ENCODE data around the gene SF3B5. TPM values are rescaled to one million over a fixed set of nuclear protein-coding genes. Genes with fewer than 3 reads are reported as not detected.
A peak's percentile ranks its signal among the peaks of the same experiment; 100 is the strongest.

Gene SF3B5
- total RNA-seq (10 to 100 TPM; 45.2 to 97.2 (median 68.7) TPM), polyA plus RNA-seq (100 to 1,000 TPM in 1 of 2 donors, 10 to 100 TPM in 1; 89.3 to 138 TPM)

DNA sequence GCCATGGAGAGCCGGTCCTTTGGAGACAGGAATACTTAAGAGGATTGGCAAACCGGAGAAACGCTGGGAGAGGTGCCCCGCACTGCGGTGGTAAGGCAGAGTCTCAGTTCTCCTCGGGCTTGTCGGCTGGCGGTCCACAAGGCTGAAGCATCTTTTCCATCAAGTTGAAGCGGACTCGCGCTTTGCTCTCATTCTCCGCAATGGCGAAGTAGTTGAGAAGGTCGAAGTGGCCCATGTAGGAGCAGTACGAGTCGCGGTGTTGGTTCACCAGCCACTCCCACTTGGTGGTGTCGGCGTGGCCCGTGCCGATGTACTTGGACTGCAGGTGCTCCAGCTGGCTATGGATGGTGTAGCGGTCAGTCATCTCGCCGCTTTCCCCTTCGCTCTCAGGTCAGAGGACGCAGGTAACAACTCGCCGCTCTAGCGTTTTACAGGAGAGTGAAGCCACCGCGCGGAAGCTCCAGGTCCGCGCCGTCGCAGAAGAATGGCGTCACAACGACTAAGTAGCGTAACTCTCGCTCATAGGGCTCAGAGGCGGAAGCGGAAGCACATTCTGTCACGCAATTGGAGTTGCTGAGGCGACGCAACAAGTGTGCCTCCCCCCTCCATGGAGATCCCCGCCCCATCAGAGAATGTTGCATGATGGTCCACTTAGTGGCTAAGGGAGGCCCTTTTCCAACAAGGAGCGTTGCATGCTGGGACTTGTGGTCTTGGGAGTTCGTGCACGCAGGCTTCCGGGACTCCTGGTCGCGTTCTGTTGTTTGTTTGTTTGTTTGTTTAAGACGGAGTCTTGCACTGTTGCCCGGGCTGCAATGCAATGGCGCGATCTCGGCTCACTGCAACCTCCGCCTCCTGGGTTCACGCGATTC, at the start of gene SF3B5:
Gene SF3B5 (minus strand): TSS at position 440 of the 869 bp plus-strand sequence. CDS start 76 bp downstream, at position 364.
- FAIRE-seq (peak; percentile 87), DNase-seq (peak; percentile 95 to 99 (median 98)), ATAC-seq (peak; percentile 97 to 99 (median 98))
- peak within 1 kb of the TSS; percentile 64 to 84 (median 70) for H3K4me3 ChIP-seq
- no peaks in the 10 kb centered on the region for H3K9me3 ChIP-seq
- H3K27ac ChIP-seq: peak within 1 kb of the TSS; percentile 75 to 90 (median 84)
- 0 to 1% methylated on average over 60 of the region's 60 CpGs for whole genome bisulfite sequencing, 2 donors
- H3K27me3 ChIP-seq: no peaks in the 10 kb centered on the region
- TF ChIP-seq, protein P1, sequence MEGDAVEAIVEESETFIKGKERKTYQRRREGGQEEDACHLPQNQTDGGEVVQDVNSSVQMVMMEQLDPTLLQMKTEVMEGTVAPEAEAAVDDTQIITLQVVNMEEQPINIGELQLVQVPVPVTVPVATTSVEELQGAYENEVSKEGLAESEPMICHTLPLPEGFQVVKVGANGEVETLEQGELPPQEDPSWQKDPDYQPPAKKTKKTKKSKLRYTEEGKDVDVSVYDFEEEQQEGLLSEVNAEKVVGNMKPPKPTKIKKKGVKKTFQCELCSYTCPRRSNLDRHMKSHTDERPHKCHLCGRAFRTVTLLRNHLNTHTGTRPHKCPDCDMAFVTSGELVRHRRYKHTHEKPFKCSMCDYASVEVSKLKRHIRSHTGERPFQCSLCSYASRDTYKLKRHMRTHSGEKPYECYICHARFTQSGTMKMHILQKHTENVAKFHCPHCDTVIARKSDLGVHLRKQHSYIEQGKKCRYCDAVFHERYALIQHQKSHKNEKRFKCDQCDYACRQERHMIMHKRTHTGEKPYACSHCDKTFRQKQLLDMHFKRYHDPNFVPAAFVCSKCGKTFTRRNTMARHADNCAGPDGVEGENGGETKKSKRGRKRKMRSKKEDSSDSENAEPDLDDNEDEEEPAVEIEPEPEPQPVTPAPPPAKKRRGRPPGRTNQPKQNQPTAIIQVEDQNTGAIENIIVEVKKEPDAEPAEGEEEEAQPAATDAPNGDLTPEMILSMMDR (IDR thresholded peaks at IDR 0.05): no peak
- H3K36me3 ChIP-seq: no peaks in the 10 kb centered on the region
- H3K4me1 ChIP-seq: peaks cover 8 to 18% (median 10%) of the 10 kb centered on the region in 3 donors
- intact Hi-C loops (cut with DNase I): no loop called here

DNA sequence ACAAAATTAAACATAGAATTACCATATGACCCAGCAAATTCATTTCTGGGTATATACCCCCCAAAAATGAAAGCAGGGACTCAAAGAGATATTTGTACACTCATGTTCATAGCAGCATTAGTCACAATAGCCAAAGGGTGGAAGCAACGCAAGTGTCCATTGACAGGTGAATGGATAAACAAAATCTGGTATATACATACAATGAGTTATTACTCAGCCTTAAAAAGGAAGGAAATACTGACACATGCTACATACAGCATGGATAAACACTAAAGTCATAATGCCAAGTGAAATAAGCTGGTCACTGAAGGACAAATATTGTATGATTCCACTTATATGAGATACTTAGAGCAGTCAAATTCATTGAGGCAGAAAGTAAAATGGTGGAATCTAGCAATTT, 49.6 kb upstream of the SF3B5 start:
- TF ChIP-seq, protein P1 (IDR thresholded peaks at IDR 0.05): no peak
- DNase-seq (no peak), ATAC-seq (no peak), FAIRE-seq (no peak)
- intact Hi-C loops (cut with DNase I): no loop called here
- no peaks in the 10 kb centered on the region for H3K27me3 ChIP-seq
- H3K4me3 ChIP-seq: no peak overlapping the region
- H3K27ac ChIP-seq: no peak overlapping the region
- H3K36me3 ChIP-seq: no peaks in the 10 kb centered on the region
- H3K4me1 ChIP-seq: no peaks in the 10 kb centered on the region
- WGBS, 2 donors: 89 to 97% methylated on average over 1 of the region's 1 CpG
- H3K9me3 ChIP-seq: no peaks in the 10 kb centered on the region

DNA sequence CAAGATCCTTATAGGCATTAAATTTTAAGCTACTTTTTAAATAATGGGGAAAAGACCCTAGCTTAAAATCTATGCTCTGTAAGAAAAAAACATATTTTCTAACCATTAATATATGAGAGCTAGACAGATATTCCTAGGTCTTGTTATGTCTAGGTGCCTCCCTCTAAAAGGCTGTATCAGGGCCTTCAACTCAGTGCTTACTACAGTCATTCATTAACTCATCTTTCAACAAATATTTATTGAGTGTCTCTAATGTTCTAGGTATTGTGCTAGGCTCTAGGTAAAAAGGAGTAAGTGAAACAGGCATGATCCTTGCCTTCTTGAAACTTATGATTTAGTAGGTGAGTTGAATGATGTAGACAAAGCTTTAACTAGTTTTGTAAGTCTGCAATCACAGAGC, 48.5 kb upstream of the SF3B5 start:
- no peak overlapping the region for H3K4me3 ChIP-seq
- H3K9me3 ChIP-seq: no peaks in the 10 kb centered on the region
- no peak overlapping the region for H3K27ac ChIP-seq
- ATAC-seq: no peak
- TF ChIP-seq, protein P1 (IDR thresholded peaks at IDR 0.05): no peak
- no peaks in the 10 kb centered on the region for H3K4me1 ChIP-seq
- no peaks in the 10 kb centered on the region for H3K36me3 ChIP-seq
- DNase-seq: no peak
- no peak for FAIRE-seq
- H3K27me3 ChIP-seq: no peaks in the 10 kb centered on the region
- intact Hi-C loops (cut with DNase I): no loop called here

DNA sequence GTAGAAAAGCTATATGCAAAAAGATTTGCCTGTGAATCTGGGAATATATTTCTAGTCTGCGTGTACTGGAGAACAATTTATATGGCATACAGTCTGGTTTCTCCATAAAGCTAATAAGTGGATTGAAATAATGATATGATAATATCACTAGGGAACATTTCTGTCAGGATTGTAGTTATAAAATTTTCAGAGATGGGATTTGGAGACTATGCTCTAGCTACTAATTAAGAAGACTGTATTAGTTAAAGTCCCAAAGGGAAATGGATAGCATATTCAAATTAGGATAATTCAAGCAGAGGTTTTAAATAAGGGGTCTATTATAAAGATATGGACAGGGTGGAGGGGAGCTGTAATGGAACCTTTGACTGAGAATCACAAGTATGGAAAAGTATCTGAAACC, 47.7 kb upstream of the SF3B5 start:
- H3K27ac ChIP-seq: no peak overlapping the region
- H3K4me3 ChIP-seq: no peak overlapping the region
- WGBS, 2 donors: 97% methylated on average over 1 of the region's 1 CpG
- intact Hi-C loops (cut with DNase I): no loop called here
- no peaks in the 10 kb centered on the region for H3K36me3 ChIP-seq
- H3K9me3 ChIP-seq: no peaks in the 10 kb centered on the region
- no peaks in the 10 kb centered on the region for H3K27me3 ChIP-seq
- TF ChIP-seq, protein P1 (IDR thresholded peaks at IDR 0.05): no peak
- FAIRE-seq (no peak), ATAC-seq (no peak), DNase-seq (no peak)
- no peaks in the 10 kb centered on the region for H3K4me1 ChIP-seq

DNA sequence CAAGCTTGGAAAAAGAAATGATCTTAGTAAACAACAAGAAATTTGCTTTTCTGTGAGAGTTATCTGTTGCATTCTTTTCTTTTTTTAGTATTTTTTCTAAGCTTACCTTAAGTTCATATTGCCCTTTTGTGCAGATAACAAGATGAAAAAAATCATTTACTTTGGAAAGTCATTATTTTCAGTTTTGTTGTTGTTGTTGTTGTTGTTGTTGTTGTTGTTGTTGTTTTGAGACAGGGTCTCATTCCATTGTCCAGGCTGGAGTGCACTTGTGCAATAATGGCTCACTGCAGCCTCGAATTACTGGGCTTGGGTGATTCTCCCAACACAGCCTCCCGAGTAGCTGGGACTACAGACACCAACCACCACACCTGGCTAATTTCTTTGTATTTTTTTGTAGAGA, 46.1 kb upstream of the SF3B5 start:
- Histone ChIP-seq H3K9me3 (no peaks in the 10 kb centered on the region), H3K4me1 (no peaks in the 10 kb centered on the region), H3K36me3 (no peaks in the 10 kb centered on the region), H3K27ac (no peak overlapping the region), H3K27me3 (no peaks in the 10 kb centered on the region), H3K4me3 (no peak overlapping the region)
- no peak for ATAC-seq
- no peak for DNase-seq
- FAIRE-seq: no peak
- intact Hi-C loops (cut with DNase I): no loop called here
- 71 to 79% methylated on average over 2 of the region's 2 CpGs for WGBS, 2 donors
- TF ChIP-seq, protein P1 (IDR thresholded peaks at IDR 0.05): no peak
